Measurements from ENCODE around the gene C16orf87.

C16orf87 gene

GRCh38 chr16:46843898-46844642 lies 13.1 kb upstream of the C16orf87 start:
- DNase-seq = no peak

- no peak for DNase-seq
These were observed 11.4 kb upstream of the C16orf87 start for GRCh38 chr16:46842192-46842895.

GRCh38 chr16:46839986-46840443 lies 9.0 kb upstream of the C16orf87 start:
- no peak for DNase-seq

- DNase-seq = no peak
These were observed 5.9 kb upstream of the C16orf87 start for GRCh38 chr16:46836534-46837530.

- DNase-seq = no peak
These were observed 2.5 kb upstream of the C16orf87 start for GRCh38 chr16:46833460-46833800.

GRCh38 chr16:46832757-46833459 lies 1.9 kb upstream of the C16orf87 start:
- no peak for DNase-seq

GRCh38 chr16:46830417-46830901 lies 521 bp downstream of the C16orf87 start:
- no peak for DNase-seq

GRCh38 chr16:46828943-46829342 lies 2.0 kb downstream of the C16orf87 start:
- DNase-seq = no peak

GRCh38 chr16:46828292-46828691 lies 2.7 kb downstream of the C16orf87 start:
- DNase-seq = no peak

- DNase-seq = no peak
These were observed 4.3 kb downstream of the C16orf87 start for GRCh38 chr16:46826631-46827030.

- DNase-seq = no peak
These were observed 8.7 kb downstream of the C16orf87 start for GRCh38 chr16:46822270-46822669.

GRCh38 chr16:46817961-46818360 lies 13.0 kb downstream of the C16orf87 start:
- DNase-seq = no peak

- DNase-seq = no peak
These were observed 16.2 kb downstream of the C16orf87 start for GRCh38 chr16:46814790-46815189.

GRCh38 chr16:46813611-46814010 lies 17.4 kb downstream of the C16orf87 start:
- DNase-seq = no peak

GRCh38 chr16:46812781-46813540 lies 18.0 kb downstream of the C16orf87 start:
- no peak for DNase-seq

GRCh38 chr16:46811682-46812081 lies 19.3 kb downstream of the C16orf87 start:
- DNase-seq = no peak

- no peak for DNase-seq
These were observed 22.0 kb downstream of the C16orf87 start for GRCh38 chr16:46808997-46809396.

GRCh38 chr16:46807336-46807735 lies 23.6 kb downstream of the C16orf87 start:
- no peak for DNase-seq

GRCh38 chr16:46803373-46803772 lies 27.6 kb downstream of the C16orf87 start:
- DNase-seq = no peak

GRCh38 chr16:46801428-46802049 lies 29.4 kb downstream of the C16orf87 start:
- DNase-seq = no peak

- DNase-seq = no peak
These were observed 30.5 kb downstream of the C16orf87 start for GRCh38 chr16:46800494-46800893.
